SK-N-MC (cell line): ENCODE data around the gene DDX4.
"Not testable (repeated sequence)": the region's sequence is repeated elsewhere in the genome, so short reads cannot be mapped to it uniquely, and the experiment has no call there.

Source experiments
- DNase-seq: peaks from one replicate; pipeline ENCODE4 v3.0.0-alpha.2; 2011; ENCODE audit warnings: low read depth, low spot score
- H3K27ac ChIP-seq: fragments of 200-600 bp; sonication (generic); 2 replicates; pipeline ENCODE4 v1.5.1; 2016; ENCODE audit warnings: mixed run types
- H3K36me3 ChIP-seq: fragments of 200-600 bp; sonication (generic); 2 replicates; pipeline ENCODE4 v1.6.1; 2017; ENCODE audit warnings: antibody characterized with exemption, low read length, mixed read lengths; ENCODE audit not compliant: insufficient read depth
- H3K4me3 ChIP-seq: fragments of 200-600 bp; sonication (generic); 2 replicates; pipeline ENCODE4 v1.5.1; 2016
- H3K9ac ChIP-seq: fragments of 200-600 bp; sonication (generic); 2 replicates; pipeline ENCODE4 v1.8.0; 2017; ENCODE audit warnings: mixed run types, mixed read lengths; ENCODE audit not compliant: insufficient read length
- H3K9me3 ChIP-seq: fragments of 200-600 bp; sonication (generic); 2 replicates; pipeline ENCODE4 v1.6.1; 2017; ENCODE audit warnings: low read depth, mild to moderate bottlenecking, antibody characterized with exemption, low read length, moderate library complexity, mixed read lengths
- EZH2 ChIP-seq: fragments of 200-600 bp; sonication (generic); IDR thresholded peaks from one replicate; pipeline ENCODE4 v1.6.1; 2017; ENCODE audit warnings: antibody characterized with exemption
- FOXP2 ChIP-seq: optimal IDR thresholded peaks from 2 replicates; pipeline ENCODE3; 2011; ENCODE audit warnings: mild to moderate bottlenecking, moderate library complexity; ENCODE audit not compliant: insufficient read depth; ENCODE audit errors: extremely low read length, control extremely low read depth
- POLR2AphosphoS5 ChIP-seq: IDR thresholded peaks from 2 replicates; pipeline ENCODE4 v1.6.1; 2012; ENCODE audit warnings: mild to moderate bottlenecking, low read depth, low read length, borderline replicate concordance

DDX4 gene

DNA sequence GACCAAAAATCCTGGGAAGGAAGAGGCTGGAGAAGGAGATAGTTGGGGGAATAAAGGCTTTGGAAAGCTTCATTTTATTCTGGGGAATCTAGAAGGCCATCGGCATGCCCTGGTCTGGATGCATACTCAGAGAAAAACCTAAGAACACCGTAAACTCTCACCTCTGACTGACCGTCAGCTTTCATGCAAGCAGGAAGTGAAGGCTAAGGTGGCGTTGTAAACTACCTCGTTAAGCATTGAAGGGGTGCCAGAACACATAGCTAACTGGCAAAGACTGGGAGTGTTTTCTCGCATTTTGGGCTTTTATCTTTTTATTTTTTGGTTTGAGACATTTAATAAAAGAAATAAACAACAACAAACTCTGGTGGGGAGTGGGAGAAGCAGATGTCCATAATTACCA, 23.1 kb upstream of the DDX4 start:
- no peaks in the 10 kb centered on the region for H3K36me3 ChIP-seq
- H3K27ac ChIP-seq, result no peak overlapping the region
- no peak overlapping the region for H3K9ac ChIP-seq
- DNase-seq, result no peak
- H3K9me3 ChIP-seq, result no peaks in the 10 kb centered on the region
- TF ChIP-seq FOXP2 (no peak), POLR2AphosphoS5 (no peak), EZH2 (no peak)
- H3K4me3 ChIP-seq, result no peak overlapping the region

GRCh38 chr5:55715519-55716078, 22.3 kb upstream of the DDX4 start:
- H3K9ac ChIP-seq, result no peak overlapping the region
- H3K9me3 ChIP-seq, result no peaks in the 10 kb centered on the region
- no peak for TF ChIP-seq EZH2
- TF ChIP-seq FOXP2, result no peak
- TF ChIP-seq POLR2AphosphoS5, result no peak
- no peaks in the 10 kb centered on the region for H3K36me3 ChIP-seq
- DNase-seq, result no peak
- no peak overlapping the region for H3K27ac ChIP-seq
- no peak overlapping the region for H3K4me3 ChIP-seq

GRCh38 chr5:55719026-55719425, 18.8 kb upstream of the DDX4 start:
- DNase-seq, H3K27ac ChIP-seq, H3K4me3 ChIP-seq, H3K36me3 ChIP-seq, H3K9ac ChIP-seq, H3K9me3 ChIP-seq: not testable (repeated sequence)

DNA sequence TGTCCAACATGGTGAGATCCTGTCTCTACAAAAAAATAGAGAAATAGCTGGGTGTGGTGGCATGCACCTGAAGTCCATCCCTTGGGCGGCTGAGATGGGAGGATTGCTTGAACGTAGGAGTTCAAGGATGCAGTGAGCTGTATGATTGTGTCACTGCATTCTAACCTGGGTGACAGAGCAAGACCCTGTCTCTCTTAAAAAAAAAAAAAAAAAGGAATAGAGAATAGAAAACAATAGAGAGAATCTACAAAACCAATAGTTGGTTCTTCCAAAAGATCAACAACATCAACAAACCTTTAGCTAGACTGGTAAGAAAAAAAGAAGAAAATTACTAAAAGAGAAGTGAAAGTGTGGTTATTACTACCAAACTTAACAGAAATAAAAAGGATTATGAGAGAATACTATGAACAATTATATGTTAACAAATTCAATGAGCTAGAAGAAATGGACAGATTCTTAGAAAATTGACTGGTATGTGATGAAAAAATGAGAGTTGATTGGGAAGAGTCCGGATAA, 17.6 kb upstream of the DDX4 start:
- no peak for DNase-seq
- H3K36me3 ChIP-seq, result no peaks in the 10 kb centered on the region
- no peak overlapping the region for H3K9ac ChIP-seq
- H3K9me3 ChIP-seq, result no peaks in the 10 kb centered on the region
- TF ChIP-seq EZH2 (no peak), POLR2AphosphoS5 (no peak), FOXP2 (no peak)
- no peak overlapping the region for H3K27ac ChIP-seq
- H3K4me3 ChIP-seq, result no peak overlapping the region

GRCh38 chr5:55724281-55724680, 13.6 kb upstream of the DDX4 start:
- no peak for TF ChIP-seq POLR2AphosphoS5
- no peak for TF ChIP-seq EZH2
- no peak for TF ChIP-seq FOXP2
- no peak overlapping the region for H3K27ac ChIP-seq
- H3K9me3 ChIP-seq, result no peaks in the 10 kb centered on the region
- H3K36me3 ChIP-seq, result no peaks in the 10 kb centered on the region
- H3K9ac ChIP-seq, result no peak overlapping the region
- H3K4me3 ChIP-seq, result no peak overlapping the region
- DNase-seq, result no peak

GRCh38 chr5:55731848-55732247, 6.0 kb upstream of the DDX4 start:
- Histone ChIP-seq H3K27ac (no peak overlapping the region), H3K9ac (no peak overlapping the region), H3K36me3 (no peaks in the 10 kb centered on the region), H3K4me3 (no peak overlapping the region), H3K9me3 (no peaks in the 10 kb centered on the region)
- TF ChIP-seq FOXP2 (no peak), EZH2 (no peak), POLR2AphosphoS5 (no peak)
- DNase-seq, result no peak

GRCh38 chr5:55732585-55732984, 5.3 kb upstream of the DDX4 start:
- TF ChIP-seq FOXP2 (no peak), EZH2 (no peak), POLR2AphosphoS5 (no peak)
- H3K27ac ChIP-seq, result no peak overlapping the region
- no peaks in the 10 kb centered on the region for H3K36me3 ChIP-seq
- H3K9me3 ChIP-seq, result no peaks in the 10 kb centered on the region
- no peak for DNase-seq
- no peak overlapping the region for H3K9ac ChIP-seq
- H3K4me3 ChIP-seq, result no peak overlapping the region

DNA sequence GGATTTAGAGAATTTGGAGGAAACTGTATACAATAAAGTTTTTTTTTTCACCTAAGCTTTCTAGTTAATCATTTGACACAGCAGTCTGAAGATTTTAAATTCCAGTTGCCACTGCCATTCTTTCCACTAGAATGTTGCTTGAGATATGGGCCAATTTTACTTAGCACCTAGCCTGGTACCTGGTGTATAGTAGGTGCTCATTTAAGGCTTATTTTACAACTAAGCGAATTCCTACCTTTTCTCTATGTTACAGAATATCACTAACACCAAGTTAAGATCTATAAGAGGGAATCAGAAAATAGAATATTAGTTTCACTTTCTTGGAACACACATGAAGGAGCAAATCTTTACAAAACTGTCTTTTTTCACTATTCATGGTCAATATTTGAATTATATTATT, 3.2 kb upstream of the DDX4 start:
- Histone ChIP-seq H3K9me3 (no peaks in the 10 kb centered on the region), H3K4me3 (no peak overlapping the region), H3K36me3 (no peaks in the 10 kb centered on the region), H3K9ac (no peak overlapping the region), H3K27ac (no peak overlapping the region)
- TF ChIP-seq EZH2, result no peak
- TF ChIP-seq FOXP2, result no peak
- TF ChIP-seq POLR2AphosphoS5, result no peak
- DNase-seq, result no peak

- no peaks in the 10 kb centered on the region for H3K9me3 ChIP-seq
- TF ChIP-seq POLR2AphosphoS5 (no peak), EZH2 (no peak), FOXP2 (no peak)
- DNase-seq, result no peak
- no peaks in the 10 kb centered on the region for H3K36me3 ChIP-seq
- no peak overlapping the region for H3K4me3 ChIP-seq
- H3K27ac ChIP-seq, result no peak overlapping the region
- no peak overlapping the region for H3K9ac ChIP-seq
Observed at GRCh38 chr5:55742778-55743177, 4.9 kb downstream of the DDX4 start.
